HEK293 (cell line): ENCODE measurements around the gene RELT.

ENCODE experiments used
- CTCF ChIA-PET: fragments of 350-600 bp; formaldehyde crosslinking; extraction: SDS; loops from one replicate; lab custom pipeline; 2021; ENCODE audit warnings: antibody characterized with exemption; lab: Yijun Ruan, JAX
- POLR2A ChIA-PET: fragments of 300-600 bp; formaldehyde crosslinking; extraction: SDS; loops from one replicate; lab custom pipeline; 2020; ENCODE audit warnings: antibody characterized with exemption, inconsistent platforms; lab: Yijun Ruan, JAX
- H3K27ac ChIP-seq: fragments of 200-500 bp; sonication (Bioruptor generic); 2 replicates; pipeline ENCODE4 v1.5.1; 2014; ENCODE audit warnings: low read depth, low read length, control low read depth, inconsistent platforms; ENCODE audit errors: extremely low read depth
- H3K36me3 ChIP-seq, 2 experiments: fragments of 200-500 bp in 1 of 2; sonication (Bioruptor generic) in 1 of 2; 1 replicate in 1 of 2; 2 replicates in 1 of 2; pipeline ENCODE4 v1.5.1; 2014 to 2017; ENCODE audit warnings: inconsistent platforms in 2 of 2, low read length in 2 of 2; ENCODE audit not compliant: control insufficient read depth in 2 of 2, insufficient read depth in 1 of 2
- H3K4me1 ChIP-seq: fragments of 200-500 bp; sonication (Bioruptor generic); 2 replicates; pipeline ENCODE4 v1.5.1; 2014; ENCODE audit warnings: mild to moderate bottlenecking, low read length, inconsistent platforms; ENCODE audit not compliant: control insufficient read depth, insufficient read depth
- H3K4me3 ChIP-seq: 2 replicates; pipeline ENCODE4 v1.5.1; 2011; ENCODE audit warnings: low read depth, mild to moderate bottlenecking, control low read depth, low read length, moderate library complexity
- H3K9me3 ChIP-seq: fragments of 200-500 bp; sonication (Bioruptor generic); 2 replicates; pipeline ENCODE4 v1.5.1; 2014; ENCODE audit warnings: low read depth, low read length, inconsistent platforms; ENCODE audit not compliant: control insufficient read depth, insufficient read depth
- GLIS1 ChIP-seq: fragments of 450-650 bp; formaldehyde crosslinking; IDR thresholded peaks from 2 replicates; pipeline ENCODE4 v1.5.1; 2016; ENCODE audit warnings: missing biosample characterization, missing genetic modification characterization
- GLIS2 ChIP-seq: fragments of 450-650 bp; formaldehyde crosslinking; IDR thresholded peaks from 2 replicates; pipeline ENCODE4 v1.5.1; 2016; ENCODE audit warnings: missing biosample characterization, missing genetic modification characterization
- KLF9 ChIP-seq: fragments of 450-650 bp; formaldehyde crosslinking; IDR thresholded peaks from 2 replicates; pipeline ENCODE4 v1.5.1; 2016; ENCODE audit warnings: missing biosample characterization, missing genetic modification characterization, low read depth
- PBX3 ChIP-seq: sonication (generic); formaldehyde crosslinking; IDR thresholded peaks from 2 replicates; pipeline ENCODE4 v1.8.1; 2022; ENCODE audit warnings: mild to moderate bottlenecking, moderate library complexity, missing genetic modification reagents
- SP2 ChIP-seq: fragments of 450-650 bp; formaldehyde crosslinking; IDR thresholded peaks from 2 replicates; pipeline ENCODE4 v1.5.1; 2016; ENCODE audit warnings: missing biosample characterization, missing genetic modification characterization
- TSHZ1 ChIP-seq: fragments of 450-650 bp; formaldehyde crosslinking; IDR thresholded peaks from 2 replicates; pipeline ENCODE4 v1.5.1; 2016; ENCODE audit warnings: missing biosample characterization, missing genetic modification characterization, borderline replicate concordance
- ZBTB26 ChIP-seq: fragments of 450-650 bp; formaldehyde crosslinking; optimal IDR thresholded peaks from 2 replicates; pipeline ENCODE3; 2016; ENCODE audit warnings: missing biosample characterization, mild to moderate bottlenecking, missing genetic modification characterization
- ZIC2 ChIP-seq: fragments of 450-650 bp; formaldehyde crosslinking; IDR thresholded peaks from 2 replicates; pipeline ENCODE4 v1.5.1; 2016; ENCODE audit warnings: missing biosample characterization, missing genetic modification characterization
- ZNF354C ChIP-seq: fragments of 450-650 bp; formaldehyde crosslinking; IDR thresholded peaks from 2 replicates; pipeline ENCODE4 v1.5.1; 2016; ENCODE audit warnings: missing biosample characterization, missing genetic modification characterization, low read depth, borderline replicate concordance
- ZNF391 ChIP-seq: fragments of 450-650 bp; formaldehyde crosslinking; IDR thresholded peaks from 2 replicates; pipeline ENCODE4 v1.5.1; 2016; ENCODE audit warnings: low read depth, missing biosample characterization, missing genetic modification characterization, borderline replicate concordance
- ZNF529 ChIP-seq: fragments of 450-650 bp; formaldehyde crosslinking; IDR thresholded peaks from 2 replicates; pipeline ENCODE4 v1.5.1; 2017; ENCODE audit warnings: missing genetic modification characterization, missing biosample characterization; ENCODE audit not compliant: insufficient replicate concordance
- ZNF555 ChIP-seq: fragments of 450-650 bp; formaldehyde crosslinking; conservative IDR thresholded peaks from 2 replicates; pipeline ENCODE4 v1.5.1; 2017; ENCODE audit warnings: missing biosample characterization, mild to moderate bottlenecking, missing genetic modification characterization, inconsistent platforms
- ZNF600 ChIP-seq: fragments of 450-650 bp; formaldehyde crosslinking; IDR thresholded peaks from 2 replicates; pipeline ENCODE4 v1.5.1; 2016; ENCODE audit warnings: missing biosample characterization, missing genetic modification characterization
- ZNF623 ChIP-seq: fragments of 450-650 bp; formaldehyde crosslinking; IDR thresholded peaks from 2 replicates; pipeline ENCODE4 v1.5.1; 2016; ENCODE audit warnings: missing biosample characterization, missing genetic modification characterization
- ZNF747 ChIP-seq: fragments of 450-650 bp; formaldehyde crosslinking; IDR thresholded peaks from 2 replicates; pipeline ENCODE4 v1.5.1; 2016; ENCODE audit warnings: missing biosample characterization, missing genetic modification characterization

Gene RELT

GRCh38 chr11:73376160-73376802 lies at the start of gene RELT (continued):
- TF ChIP-seq ZNF747 (tag by site-specific recombination): no peak
- TF ChIP-seq ZNF555 (tag by site-specific recombination): no peak
- TF ChIP-seq PBX3 (CRISPR knock-in tag): peak; percentile 60; the same call in 1 of the 2 replicates
- no peak for TF ChIP-seq ZNF354C
- no peak for TF ChIP-seq TSHZ1 (tag by site-specific recombination)
- TF ChIP-seq ZNF391 (tag by site-specific recombination): no peak
- 0 out of 2 replicates have a peak, but pooled peaks have one; percentile 20 for TF ChIP-seq SP2
- TF ChIP-seq ZBTB26 (tag by site-specific recombination): peak; percentile 64

- CTCF ChIA-PET: interaction anchor here (0.6 to 6.9 kb wide), 8 partner anchors 8 to 118 kb away, joined by 3 to 74 read pairs (median 5); partner anchors contain the start of gene ARHGEF17
- H3K4me3 ChIP-seq: no peak overlapping the region
- no peaks in the 10 kb centered on the region for H3K4me1 ChIP-seq
- TF ChIP-seq ZNF529 (no peak), KLF9 (tag by site-specific recombination) (no peak), GLIS1 (peak; percentile 97), ZNF600 (tag by site-specific recombination) (peak; percentile 63), ZNF623 (tag by site-specific recombination) (peak; percentile 84), ZIC2 (tag by site-specific recombination) (peak; percentile 84), GLIS2 (peak; percentile 41; the same call in 1 of the 2 replicates)
- H3K27ac ChIP-seq: no peak overlapping the region
- peaks cover 0 to 4% of the 10 kb centered on the region in 2 experiments; a peak in 1 of 3 replicates for H3K36me3 ChIP-seq
- POLR2A ChIA-PET: interaction anchor here (0.5 to 3.7 kb wide), 3 partner anchors 13 to 339 kb away, joined by 3 to 32 read pairs (median 3); partner anchors contain the start of gene ARHGEF17
- H3K9me3 ChIP-seq: no peaks in the 10 kb centered on the region
Measured at GRCh38 chr11:73326929-73327811, 49.0 kb upstream of the RELT start.
